WTC11 (cell line): ENCODE data around the gene TNS3. TPM values are rescaled to one million over a fixed set of nuclear protein-coding genes. Genes with fewer than 3 reads are reported as not detected.

ENCODE experiments used
- ATAC-seq: fragments of 200-7000 bp; cut with Tn5 transposase; 2 replicates; pipeline ENCODE4 v1.10.0; 2021; ENCODE audit warnings: mild to moderate bottlenecking, moderate library complexity
- CTCF ChIA-PET: fragments of 300-600 bp; sonication (Branson Sonifier 250); formaldehyde crosslinking; loops from one replicate; lab custom pipeline; 2021; ENCODE audit warnings: antibody characterized with exemption; lab: Charles Lee
- POLR2A ChIA-PET: fragments of 350-600 bp; sonication (Branson Sonifier 250); formaldehyde crosslinking; loops from one replicate; lab custom pipeline; 2021; ENCODE audit warnings: antibody characterized with exemption; lab: Charles Lee
- DNase-seq: peaks from one replicate; pipeline ENCODE4 v3.0.0; 2021; ENCODE audit warnings: low spot score
- H3K27ac Mint-ChIP-seq: 2 replicates; pipeline ENCODE4 v1.8.0; 2021; ENCODE audit warnings: mixed read lengths
- H3K27me3 Mint-ChIP-seq: 2 replicates; pipeline ENCODE4 v1.8.0; 2021; ENCODE audit warnings: low read depth, mild to moderate bottlenecking, moderate library complexity, mixed read lengths
- H3K36me3 Mint-ChIP-seq: 2 replicates; pipeline ENCODE4 v1.8.0; 2021; ENCODE audit warnings: mixed read lengths
- H3K4me1 Mint-ChIP-seq: 2 replicates; pipeline ENCODE4 v1.8.0; 2022; ENCODE audit warnings: mixed read lengths
- H3K4me3 Mint-ChIP-seq: 2 replicates; pipeline ENCODE4 v1.8.0; 2021; ENCODE audit warnings: mild to moderate bottlenecking, moderate library complexity, mixed read lengths
- H3K9me3 Mint-ChIP-seq: 2 replicates; pipeline ENCODE4 v1.8.0; 2021; ENCODE audit warnings: mixed read lengths
- ATF1 ChIP-seq: sonication (generic); formaldehyde crosslinking; IDR thresholded peaks from 2 replicates; pipeline ENCODE4 v1.8.1; 2023; ENCODE audit warnings: mild to moderate bottlenecking, moderate library complexity, missing genetic modification reagents
- CBFB ChIP-seq: sonication (generic); formaldehyde crosslinking; IDR thresholded peaks from 2 replicates; pipeline ENCODE4 v1.8.1; 2022; ENCODE audit warnings: mild to moderate bottlenecking, low read depth, missing genetic modification reagents
- CREM ChIP-seq: sonication (generic); formaldehyde crosslinking; IDR thresholded peaks from 2 replicates; pipeline ENCODE4 v1.8.1; 2022; ENCODE audit warnings: mild to moderate bottlenecking, missing genetic modification reagents, moderate library complexity
- EMX1 ChIP-seq: fragments of 250-450 bp; sonication (Bioruptor Pico); IDR thresholded peaks from 2 replicates; pipeline ENCODE4 v1.8.0; 2021; ENCODE audit warnings: mild to moderate bottlenecking
- FOXJ3 ChIP-seq: sonication (generic); formaldehyde crosslinking; IDR thresholded peaks from 2 replicates; pipeline ENCODE4 v1.9.0; 2021; ENCODE audit warnings: missing genetic modification reagents, mild to moderate bottlenecking, borderline replicate concordance
- GABPB1 ChIP-seq: sonication (generic); formaldehyde crosslinking; IDR thresholded peaks from 2 replicates; pipeline ENCODE4 v1.8.1; 2023; ENCODE audit warnings: mild to moderate bottlenecking, missing genetic modification reagents
- GRHL2 ChIP-seq: fragments of 250-450 bp; sonication (Bioruptor Pico); IDR thresholded peaks from 2 replicates; pipeline ENCODE4 v1.8.0; 2022; ENCODE audit warnings: mild to moderate bottlenecking, moderate library complexity; ENCODE audit not compliant: insufficient replicate concordance, severe bottlenecking
- IRF2 ChIP-seq: sonication (generic); formaldehyde crosslinking; IDR thresholded peaks from 2 replicates; pipeline ENCODE4 v1.8.0; 2022; ENCODE audit warnings: low read depth, missing genetic modification reagents, borderline replicate concordance
- KAT7 ChIP-seq: sonication (generic); formaldehyde crosslinking; IDR thresholded peaks from 2 replicates; pipeline ENCODE4 v1.8.1; 2023; ENCODE audit warnings: missing genetic modification reagents, mild to moderate bottlenecking, borderline replicate concordance
- MYBL2 ChIP-seq: sonication (generic); formaldehyde crosslinking; IDR thresholded peaks from 2 replicates; pipeline ENCODE4 v1.8.1; 2023; ENCODE audit warnings: mild to moderate bottlenecking, moderate library complexity, missing genetic modification reagents
- NR2C2 ChIP-seq: sonication (generic); formaldehyde crosslinking; IDR thresholded peaks from 2 replicates; pipeline ENCODE4 v1.8.0; 2022; ENCODE audit warnings: mild to moderate bottlenecking, missing genetic modification reagents
- OVOL2 ChIP-seq: fragments of 250-450 bp; sonication (Bioruptor Pico); IDR thresholded peaks from 2 replicates; pipeline ENCODE4 v1.9.0; 2021; ENCODE audit warnings: mild to moderate bottlenecking, borderline replicate concordance
- RELA ChIP-seq: sonication (generic); formaldehyde crosslinking; IDR thresholded peaks from 2 replicates; pipeline ENCODE4 v1.8.1; 2022; ENCODE audit warnings: missing genetic modification reagents, mild to moderate bottlenecking, borderline replicate concordance
- SMAD4 ChIP-seq: sonication (generic); formaldehyde crosslinking; IDR thresholded peaks from 2 replicates; pipeline ENCODE4 v1.8.0; 2022; ENCODE audit warnings: mild to moderate bottlenecking, missing genetic modification reagents
- SOX15 ChIP-seq: fragments of 250-450 bp; sonication (Bioruptor Pico); IDR thresholded peaks from 2 replicates; pipeline ENCODE4 v1.9.0; 2021; ENCODE audit warnings: mild to moderate bottlenecking
- ZNF232 ChIP-seq: sonication (generic); formaldehyde crosslinking; IDR thresholded peaks from 2 replicates; pipeline ENCODE4 v1.8.0; 2022; ENCODE audit warnings: mild to moderate bottlenecking, missing genetic modification reagents
- total RNA-seq: library from RNA; stranded (reverse); gene quantifications from 3 replicates; pipeline ENCODE4 v1.2.3, GENCODE V29; 2021
- TF ChIP-seq, protein P1 (sequence below): fragments of 250-450 bp; sonication (Bioruptor Pico); IDR thresholded peaks from 2 replicates; pipeline ENCODE4 v1.8.0; 2021; ENCODE audit warnings: mild to moderate bottlenecking
- TF ChIP-seq, protein P2 (sequence below): sonication (generic); formaldehyde crosslinking; IDR thresholded peaks from 2 replicates; pipeline ENCODE4 v1.8.1; 2022; ENCODE audit warnings: low read depth, mild to moderate bottlenecking, moderate library complexity, missing genetic modification reagents, borderline replicate concordance
- TF ChIP-seq, protein P3 (sequence below): fragments of 200-600 bp; IDR thresholded peaks from 2 replicates; pipeline ENCODE4 v1.8.0; 2022; ENCODE audit warnings: antibody characterized with exemption
- TF ChIP-seq, protein P4 (sequence below): fragments of 250-450 bp; sonication (Bioruptor Pico); IDR thresholded peaks from 2 replicates; pipeline ENCODE4 v1.9.0; 2021; ENCODE audit warnings: mild to moderate bottlenecking
- TF ChIP-seq, protein P5 (sequence below): sonication (generic); formaldehyde crosslinking; IDR thresholded peaks from 2 replicates; pipeline ENCODE4 v1.8.0; 2022; ENCODE audit warnings: missing genetic modification reagents
- TF ChIP-seq, protein P6 (sequence below): fragments of 250-450 bp; sonication (Bioruptor Pico); IDR thresholded peaks from 2 replicates; pipeline ENCODE4 v1.9.0; 2021; ENCODE audit warnings: moderate library complexity, mild to moderate bottlenecking, inconsistent platforms, borderline replicate concordance

TNS3 gene
- total RNA-seq, 1 experiment from 2014 or later: 37.7 TPM

DNA sequence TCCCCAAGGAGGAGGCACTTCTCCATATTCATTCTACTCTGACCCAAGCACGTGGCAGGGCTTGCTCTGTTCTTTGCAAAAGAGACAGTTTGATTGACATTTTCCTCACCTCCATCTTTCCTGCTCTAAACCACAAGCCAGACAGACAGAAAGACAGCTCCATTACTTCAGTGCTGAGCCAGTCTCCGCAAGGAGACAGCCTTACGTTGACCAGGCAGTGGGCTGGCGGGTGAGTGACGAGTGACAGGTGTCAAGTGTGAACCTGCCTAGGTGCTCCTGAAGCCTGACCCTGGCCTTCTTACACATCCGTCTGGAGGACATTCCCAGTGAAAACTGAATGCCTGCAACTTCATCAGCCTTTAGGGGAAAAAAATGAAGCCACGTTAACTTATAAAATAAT, 314.6 kb downstream of the TNS3 start:
- Mint-ChIP-seq H3K27me3 (no peaks in the 10 kb centered on the region), H3K27ac (no peak overlapping the region), H3K4me3 (no peak overlapping the region)
- DNase-seq: no peak
- CTCF ChIA-PET: interaction anchor here (1.0 to 2.3 kb wide), 11 partner anchors 9 to 671 kb away, joined by 3 to 52 read pairs (median 13); no protein-coding TSS in a partner anchor
- TF ChIP-seq CBFB (no peak), ATF1 (CRISPR knock-in tag) (no peak), NR2C2 (CRISPR knock-in tag) (no peak), IRF2 (CRISPR knock-in tag) (no peak)
- TF ChIP-seq, protein P1, sequence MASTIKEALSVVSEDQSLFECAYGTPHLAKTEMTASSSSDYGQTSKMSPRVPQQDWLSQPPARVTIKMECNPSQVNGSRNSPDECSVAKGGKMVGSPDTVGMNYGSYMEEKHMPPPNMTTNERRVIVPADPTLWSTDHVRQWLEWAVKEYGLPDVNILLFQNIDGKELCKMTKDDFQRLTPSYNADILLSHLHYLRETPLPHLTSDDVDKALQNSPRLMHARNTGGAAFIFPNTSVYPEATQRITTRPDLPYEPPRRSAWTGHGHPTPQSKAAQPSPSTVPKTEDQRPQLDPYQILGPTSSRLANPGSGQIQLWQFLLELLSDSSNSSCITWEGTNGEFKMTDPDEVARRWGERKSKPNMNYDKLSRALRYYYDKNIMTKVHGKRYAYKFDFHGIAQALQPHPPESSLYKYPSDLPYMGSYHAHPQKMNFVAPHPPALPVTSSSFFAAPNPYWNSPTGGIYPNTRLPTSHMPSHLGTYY (CRISPR knock-in tag): no peak
- TF ChIP-seq, protein P2, sequence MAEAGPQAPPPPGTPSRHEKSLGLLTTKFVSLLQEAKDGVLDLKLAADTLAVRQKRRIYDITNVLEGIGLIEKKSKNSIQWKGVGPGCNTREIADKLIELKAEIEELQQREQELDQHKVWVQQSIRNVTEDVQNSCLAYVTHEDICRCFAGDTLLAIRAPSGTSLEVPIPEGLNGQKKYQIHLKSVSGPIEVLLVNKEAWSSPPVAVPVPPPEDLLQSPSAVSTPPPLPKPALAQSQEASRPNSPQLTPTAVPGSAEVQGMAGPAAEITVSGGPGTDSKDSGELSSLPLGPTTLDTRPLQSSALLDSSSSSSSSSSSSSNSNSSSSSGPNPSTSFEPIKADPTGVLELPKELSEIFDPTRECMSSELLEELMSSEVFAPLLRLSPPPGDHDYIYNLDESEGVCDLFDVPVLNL (CRISPR knock-in tag): no peak
- TF ChIP-seq, protein P3, sequence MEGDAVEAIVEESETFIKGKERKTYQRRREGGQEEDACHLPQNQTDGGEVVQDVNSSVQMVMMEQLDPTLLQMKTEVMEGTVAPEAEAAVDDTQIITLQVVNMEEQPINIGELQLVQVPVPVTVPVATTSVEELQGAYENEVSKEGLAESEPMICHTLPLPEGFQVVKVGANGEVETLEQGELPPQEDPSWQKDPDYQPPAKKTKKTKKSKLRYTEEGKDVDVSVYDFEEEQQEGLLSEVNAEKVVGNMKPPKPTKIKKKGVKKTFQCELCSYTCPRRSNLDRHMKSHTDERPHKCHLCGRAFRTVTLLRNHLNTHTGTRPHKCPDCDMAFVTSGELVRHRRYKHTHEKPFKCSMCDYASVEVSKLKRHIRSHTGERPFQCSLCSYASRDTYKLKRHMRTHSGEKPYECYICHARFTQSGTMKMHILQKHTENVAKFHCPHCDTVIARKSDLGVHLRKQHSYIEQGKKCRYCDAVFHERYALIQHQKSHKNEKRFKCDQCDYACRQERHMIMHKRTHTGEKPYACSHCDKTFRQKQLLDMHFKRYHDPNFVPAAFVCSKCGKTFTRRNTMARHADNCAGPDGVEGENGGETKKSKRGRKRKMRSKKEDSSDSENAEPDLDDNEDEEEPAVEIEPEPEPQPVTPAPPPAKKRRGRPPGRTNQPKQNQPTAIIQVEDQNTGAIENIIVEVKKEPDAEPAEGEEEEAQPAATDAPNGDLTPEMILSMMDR: no peak
- TF ChIP-seq, protein P4, sequence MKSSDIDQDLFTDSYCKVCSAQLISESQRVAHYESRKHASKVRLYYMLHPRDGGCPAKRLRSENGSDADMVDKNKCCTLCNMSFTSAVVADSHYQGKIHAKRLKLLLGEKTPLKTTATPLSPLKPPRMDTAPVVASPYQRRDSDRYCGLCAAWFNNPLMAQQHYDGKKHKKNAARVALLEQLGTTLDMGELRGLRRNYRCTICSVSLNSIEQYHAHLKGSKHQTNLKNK (CRISPR knock-in tag): no peak
- TF ChIP-seq, all 79 proteins: peak for 0
- peaks cover 5% of the 10 kb centered on the region; the same call in 1 of the 2 replicates for H3K9me3 Mint-ChIP-seq
- POLR2A ChIA-PET: no interaction called here
- peaks cover 3% of the 10 kb centered on the region for H3K4me1 Mint-ChIP-seq
- ATAC-seq: no peak
- no peaks in the 10 kb centered on the region for H3K36me3 Mint-ChIP-seq

DNA sequence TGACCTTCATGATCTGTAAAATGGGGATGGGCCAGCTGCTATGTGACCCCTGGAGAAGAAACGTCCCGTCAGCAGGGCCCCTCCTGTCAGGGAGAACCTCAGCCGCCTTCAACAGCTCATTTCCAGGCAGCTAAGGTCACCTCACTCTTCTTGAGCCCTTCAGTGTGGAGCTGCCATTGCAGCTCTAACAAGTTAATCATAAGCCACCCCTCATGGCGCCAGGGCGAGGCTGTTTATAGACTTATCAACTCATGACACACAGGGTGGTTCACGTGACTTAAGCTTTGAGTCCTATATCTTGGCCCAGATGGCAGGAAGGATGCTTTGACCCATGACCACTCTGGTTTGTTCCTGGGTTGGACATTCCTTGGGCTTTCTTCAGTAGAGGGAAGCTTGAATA, 315.1 kb downstream of the TNS3 start:
- ATAC-seq: no peak
- Mint-ChIP-seq H3K36me3 (no peaks in the 10 kb centered on the region), H3K27ac (no peak overlapping the region), H3K4me3 (no peak overlapping the region), H3K9me3 (peaks cover 5% of the 10 kb centered on the region), H3K27me3 (no peaks in the 10 kb centered on the region), H3K4me1 (peaks cover 3% of the 10 kb centered on the region)
- no peak for DNase-seq
- POLR2A ChIA-PET: no interaction called here
- TF ChIP-seq GABPB1 (CRISPR knock-in tag) (no peak), SOX15 (no peak), GRHL2 (CRISPR knock-in tag) (no peak), SMAD4 (CRISPR knock-in tag) (no peak), KAT7 (CRISPR knock-in tag) (no peak), OVOL2 (no peak), CREM (no peak), FOXJ3 (CRISPR knock-in tag) (no peak), IRF2 (CRISPR knock-in tag) (no peak), RELA (CRISPR knock-in tag) (no peak), EMX1 (CRISPR knock-in tag) (no peak), ATF1 (CRISPR knock-in tag) (no peak), ZNF232 (no peak), MYBL2 (CRISPR knock-in tag) (no peak)
- TF ChIP-seq, protein P5, sequence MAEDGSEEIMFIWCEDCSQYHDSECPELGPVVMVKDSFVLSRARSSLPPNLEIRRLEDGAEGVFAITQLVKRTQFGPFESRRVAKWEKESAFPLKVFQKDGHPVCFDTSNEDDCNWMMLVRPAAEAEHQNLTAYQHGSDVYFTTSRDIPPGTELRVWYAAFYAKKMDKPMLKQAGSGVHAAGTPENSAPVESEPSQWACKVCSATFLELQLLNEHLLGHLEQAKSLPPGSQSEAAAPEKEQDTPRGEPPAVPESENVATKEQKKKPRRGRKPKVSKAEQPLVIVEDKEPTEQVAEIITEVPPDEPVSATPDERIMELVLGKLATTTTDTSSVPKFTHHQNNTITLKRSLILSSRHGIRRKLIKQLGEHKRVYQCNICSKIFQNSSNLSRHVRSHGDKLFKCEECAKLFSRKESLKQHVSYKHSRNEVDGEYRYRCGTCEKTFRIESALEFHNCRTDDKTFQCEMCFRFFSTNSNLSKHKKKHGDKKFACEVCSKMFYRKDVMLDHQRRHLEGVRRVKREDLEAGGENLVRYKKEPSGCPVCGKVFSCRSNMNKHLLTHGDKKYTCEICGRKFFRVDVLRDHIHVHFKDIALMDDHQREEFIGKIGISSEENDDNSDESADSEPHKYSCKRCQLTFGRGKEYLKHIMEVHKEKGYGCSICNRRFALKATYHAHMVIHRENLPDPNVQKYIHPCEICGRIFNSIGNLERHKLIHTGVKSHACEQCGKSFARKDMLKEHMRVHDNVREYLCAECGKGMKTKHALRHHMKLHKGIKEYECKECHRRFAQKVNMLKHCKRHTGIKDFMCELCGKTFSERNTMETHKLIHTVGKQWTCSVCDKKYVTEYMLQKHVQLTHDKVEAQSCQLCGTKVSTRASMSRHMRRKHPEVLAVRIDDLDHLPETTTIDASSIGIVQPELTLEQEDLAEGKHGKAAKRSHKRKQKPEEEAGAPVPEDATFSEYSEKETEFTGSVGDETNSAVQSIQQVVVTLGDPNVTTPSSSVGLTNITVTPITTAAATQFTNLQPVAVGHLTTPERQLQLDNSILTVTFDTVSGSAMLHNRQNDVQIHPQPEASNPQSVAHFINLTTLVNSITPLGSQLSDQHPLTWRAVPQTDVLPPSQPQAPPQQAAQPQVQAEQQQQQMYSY (CRISPR knock-in tag): no peak
- TF ChIP-seq, protein P6, sequence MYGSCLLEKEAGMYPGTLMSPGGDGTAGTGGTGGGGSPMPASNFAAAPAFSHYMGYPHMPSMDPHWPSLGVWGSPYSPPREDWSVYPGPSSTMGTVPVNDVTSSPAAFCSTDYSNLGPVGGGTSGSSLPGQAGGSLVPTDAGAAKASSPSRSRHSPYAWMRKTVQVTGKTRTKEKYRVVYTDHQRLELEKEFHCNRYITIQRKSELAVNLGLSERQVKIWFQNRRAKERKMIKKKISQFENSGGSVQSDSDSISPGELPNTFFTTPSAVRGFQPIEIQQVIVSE: no peak
- CTCF ChIA-PET: interaction anchor here (0.5 to 2.3 kb wide), 94 partner anchors 10 to 1344 kb away, joined by 3 to 52 read pairs (median 5); partner anchors contain the start of gene TNS3
